Measurements from ENCODE around the gene FLVCR1.
"Not testable (repeated sequence)": the region's sequence is repeated elsewhere in the genome, so short reads cannot be mapped to it uniquely, and the experiment has no call there.

The FLVCR1 gene

DNA sequence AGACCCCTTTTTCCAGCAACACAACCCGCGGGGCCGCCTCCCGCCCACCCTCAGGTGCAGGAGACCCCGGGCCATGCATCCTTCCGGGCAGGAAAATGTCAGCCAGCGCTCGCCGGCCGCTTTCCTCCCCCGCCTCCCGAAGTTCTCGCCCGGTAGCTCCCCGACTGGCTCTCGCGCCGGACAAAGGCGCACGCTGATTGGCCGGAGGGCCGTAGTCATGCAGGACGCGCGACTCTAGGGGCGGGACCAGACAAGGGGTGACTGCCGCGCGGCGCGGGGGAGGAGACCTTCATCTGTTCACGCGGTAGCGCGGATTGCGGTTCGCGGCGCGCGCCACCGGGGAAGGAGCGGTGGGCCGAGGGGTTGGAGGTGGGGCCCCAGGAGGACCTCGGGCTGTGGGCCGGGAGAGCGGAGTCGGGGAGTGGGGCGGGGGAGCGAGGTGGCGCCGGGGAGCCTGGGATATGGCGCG is at the start of gene FLVCR1:
Gene FLVCR1 (plus strand): TSS at position 284 of the 469 bp plus-strand sequence. CDS start 178 bp downstream, at position 462.
- DNase-seq, result peak; percentile 95

DNA sequence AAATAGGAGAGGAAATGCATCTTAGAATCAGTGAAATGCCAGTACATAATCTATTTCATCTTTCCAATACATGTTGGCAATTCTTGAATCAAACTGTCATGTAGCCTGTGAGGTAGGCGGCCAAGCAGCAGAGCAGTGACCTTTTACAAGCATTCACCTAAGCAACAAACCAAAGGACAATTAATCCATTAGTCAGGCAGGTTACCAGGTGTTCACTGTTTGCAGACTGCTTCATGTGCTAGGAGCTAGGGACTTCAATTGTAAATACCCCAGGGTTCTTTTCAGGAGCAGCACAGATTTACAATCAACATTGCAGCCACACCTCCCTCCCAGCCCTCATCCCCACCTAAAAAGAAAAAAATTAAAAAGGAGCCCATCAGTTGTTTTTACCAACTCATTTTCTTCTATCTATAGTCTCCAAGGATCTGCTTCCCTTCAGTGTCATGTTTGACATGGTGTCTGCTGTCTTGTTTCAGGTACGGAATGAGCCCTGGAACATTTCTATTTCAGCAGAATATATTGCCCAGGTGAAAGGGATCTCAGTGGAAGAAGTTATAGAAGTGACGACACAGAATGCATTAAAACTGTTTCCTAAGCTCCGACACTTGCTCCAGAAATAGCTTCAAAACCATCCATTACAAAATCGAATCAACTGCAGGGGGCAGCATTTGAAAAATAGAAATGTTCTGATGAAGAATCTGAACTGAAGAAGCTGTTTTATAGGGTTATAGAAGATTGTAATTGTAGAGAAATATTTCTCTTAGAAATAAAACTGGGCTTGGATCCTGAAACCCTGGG is 43.3 kb upstream of the FLVCR1 start:
- DNase-seq, result peak; percentile 71

GRCh38 chr1:212816567-212817278 is 41.4 kb upstream of the FLVCR1 start:
- DNase-seq, result no peak

DNA sequence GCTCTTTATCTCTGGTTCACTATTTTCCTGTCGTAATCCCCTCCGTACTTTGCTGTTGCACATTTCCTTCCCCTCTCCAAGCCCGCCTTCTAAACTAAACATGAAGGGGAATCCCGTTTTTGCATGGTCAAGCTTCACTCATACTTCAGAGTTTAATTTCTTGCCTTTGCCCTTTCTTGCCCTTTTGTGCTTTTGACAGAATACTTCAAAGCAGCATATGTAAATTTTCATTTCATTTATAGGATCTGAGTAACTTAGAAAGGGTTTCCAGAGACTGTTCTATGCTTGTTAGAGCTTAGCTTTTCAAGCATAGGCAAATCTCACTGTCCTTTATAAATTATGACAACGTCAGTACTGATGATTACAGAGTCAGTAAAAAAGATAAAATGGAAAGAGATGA is 38.3 kb upstream of the FLVCR1 start:
- no peak for DNase-seq

DNA sequence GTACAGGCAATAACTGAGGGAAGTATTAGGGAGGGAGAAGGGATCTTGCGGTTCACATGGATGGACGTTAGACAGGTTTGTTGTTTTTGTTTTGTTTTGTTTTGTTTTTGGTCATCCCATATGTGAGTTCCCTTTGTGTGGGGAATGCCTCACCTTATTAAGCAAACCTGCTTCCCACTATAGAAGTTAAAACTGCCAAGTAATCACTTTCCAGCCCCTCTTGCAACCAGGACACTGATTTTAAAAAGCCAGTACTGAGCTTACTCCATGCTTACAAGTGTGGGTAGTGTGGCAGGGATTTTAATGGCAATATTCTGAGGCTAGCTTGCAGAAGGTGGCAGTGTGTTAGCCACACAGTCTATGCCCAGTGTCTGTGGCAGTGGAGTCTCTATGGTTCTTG is 37.1 kb upstream of the FLVCR1 start:
- DNase-seq, result no peak

GRCh38 chr1:212822956-212823355 is 35.1 kb upstream of the FLVCR1 start:
- DNase-seq, result no peak

DNA sequence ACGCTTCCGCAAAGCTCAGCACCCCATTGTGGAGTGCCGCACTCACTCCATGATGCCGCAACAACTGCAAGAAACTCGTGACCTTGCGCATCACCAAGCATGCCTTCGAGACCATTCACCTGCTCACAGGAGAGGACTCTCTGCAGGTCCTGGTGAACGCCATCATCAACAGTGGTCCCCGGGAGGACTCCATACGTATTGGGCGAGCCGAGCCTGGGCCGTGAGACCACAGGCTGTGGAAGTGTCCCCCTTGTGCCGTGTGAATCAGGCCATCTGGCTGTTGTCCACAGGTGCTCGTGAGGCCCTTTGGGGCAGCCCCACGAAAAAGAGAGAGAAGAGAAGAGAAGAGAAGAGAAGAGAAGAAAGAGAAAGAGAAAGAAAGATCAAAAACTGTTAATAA is 33.9 kb upstream of the FLVCR1 start:
- no peak for DNase-seq

DNA sequence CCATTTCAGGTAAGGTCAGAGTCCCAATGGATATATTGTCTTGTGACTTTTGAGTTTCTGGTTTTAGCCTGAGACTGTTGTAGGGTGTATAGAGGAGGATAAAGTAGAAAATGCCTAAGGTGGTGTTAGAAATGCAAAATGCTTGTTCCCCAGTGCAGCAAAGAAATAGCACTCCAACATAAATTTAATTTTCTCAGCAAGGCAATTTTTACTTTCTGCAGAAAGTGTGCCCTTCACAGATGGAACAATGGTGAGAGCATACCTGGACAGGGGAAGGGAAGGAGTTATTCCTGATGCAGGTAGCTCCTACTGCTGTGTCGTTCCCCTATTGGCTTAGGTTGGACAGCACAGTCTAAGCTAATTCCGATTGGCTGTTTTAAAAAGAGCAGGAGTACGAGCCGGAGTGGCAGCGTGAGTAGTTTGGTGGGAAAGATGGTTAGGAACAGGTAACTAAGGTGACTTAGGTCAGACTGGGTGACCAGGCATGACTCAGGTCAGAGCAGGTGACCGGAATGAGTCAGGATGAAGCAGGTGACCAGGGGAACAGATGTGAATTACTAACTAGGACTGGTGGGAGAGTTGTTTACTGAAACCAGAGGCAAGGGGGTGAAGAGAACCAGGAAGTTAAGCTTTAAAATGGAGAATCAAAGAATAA is 32.1 kb upstream of the FLVCR1 start:
- DNase-seq, result no peak

- no peak for DNase-seq
Measured at GRCh38 chr1:212827171-212827776, 30.8 kb upstream of the FLVCR1 start.

DNA sequence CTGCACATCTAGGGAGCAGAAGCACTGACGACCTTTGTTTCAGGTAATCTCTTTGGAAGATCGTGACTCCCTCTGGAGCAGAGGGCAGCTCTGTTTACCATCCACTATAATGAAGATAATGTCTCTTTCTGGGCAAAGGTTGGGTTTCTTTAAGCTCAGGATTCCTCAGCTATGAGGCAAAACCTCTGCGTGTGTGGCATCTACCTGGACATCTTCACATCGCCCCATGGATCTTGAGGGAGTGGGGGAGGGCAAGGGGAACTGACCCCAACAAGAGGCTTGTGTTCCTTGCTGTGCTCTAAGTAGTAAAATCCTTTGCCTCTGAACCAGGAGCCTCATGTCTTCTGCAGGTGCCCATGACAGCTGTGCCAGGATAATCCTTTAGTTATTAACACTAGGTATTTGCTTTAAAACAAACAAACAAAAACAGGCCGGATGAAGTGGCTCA is 30.2 kb upstream of the FLVCR1 start:
- DNase-seq, result no peak

DNA sequence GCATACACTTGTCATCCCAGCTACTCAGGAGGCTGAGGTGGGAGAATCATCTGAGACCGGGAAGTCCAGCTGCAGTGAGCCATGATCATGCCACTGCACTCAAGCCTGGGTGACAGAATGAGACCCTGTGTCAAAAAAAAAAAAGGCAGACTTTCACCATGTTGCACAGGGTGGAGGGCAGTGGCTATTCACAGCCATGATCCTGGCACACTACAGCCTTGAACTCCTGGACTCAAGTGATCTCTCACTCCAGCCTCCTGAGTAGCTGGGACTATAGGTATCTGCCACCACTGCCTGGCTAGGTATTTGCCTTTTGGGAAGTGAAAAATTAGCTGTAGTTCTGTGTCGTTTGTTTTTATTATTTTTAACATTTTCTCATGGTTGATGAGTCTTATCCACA is 29.7 kb upstream of the FLVCR1 start:
- no peak for DNase-seq

DNA sequence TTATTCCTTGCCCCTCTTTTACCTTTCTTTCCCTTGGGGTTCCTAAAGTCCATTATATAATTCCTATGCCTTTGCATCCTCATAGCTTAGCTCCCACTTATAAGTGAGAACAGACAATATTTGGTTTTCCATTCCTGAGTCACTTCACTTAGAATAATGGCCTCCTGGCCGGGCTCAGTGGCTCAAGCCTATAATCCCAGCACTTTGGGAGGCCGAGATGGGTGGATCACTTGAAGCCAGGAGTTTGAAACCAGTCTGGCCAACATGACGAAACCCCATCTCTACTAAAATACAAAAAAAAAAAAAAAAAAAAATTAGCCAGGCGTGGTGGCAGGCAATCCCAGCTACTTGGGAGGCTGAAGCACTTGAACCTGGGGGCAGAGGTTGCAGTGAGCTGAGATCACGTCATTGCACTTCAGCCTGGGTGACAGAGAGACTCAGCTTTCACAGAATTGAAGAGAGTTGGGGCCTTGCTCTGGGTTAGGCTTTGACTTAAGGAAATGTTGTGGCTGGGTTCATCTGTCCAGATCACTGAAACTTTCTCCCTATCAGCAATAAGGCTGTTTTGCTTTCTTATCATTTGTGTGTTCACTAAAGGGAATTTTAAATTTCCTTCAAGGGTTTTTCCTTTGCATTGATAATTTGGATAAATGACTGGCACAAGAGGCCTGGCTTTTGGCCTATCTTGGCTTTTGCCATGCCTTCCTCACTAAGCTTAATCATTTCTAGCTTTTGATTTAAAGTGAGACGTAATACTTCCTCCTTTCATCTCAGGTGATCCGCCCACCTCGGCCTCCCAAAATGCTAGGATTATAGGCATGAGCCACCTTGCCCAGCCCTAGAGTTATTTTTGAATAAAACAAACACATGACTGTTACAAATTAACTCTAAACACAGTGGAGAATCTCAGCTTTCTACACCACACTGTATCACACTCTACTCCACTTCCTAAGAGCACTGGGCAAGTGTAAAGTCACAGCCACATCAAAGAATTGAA is 24.6 kb upstream of the FLVCR1 start:
- DNase-seq, result not testable (repeated sequence)

GRCh38 chr1:212838145-212838544 is 19.9 kb upstream of the FLVCR1 start:
- DNase-seq, result no peak

DNA sequence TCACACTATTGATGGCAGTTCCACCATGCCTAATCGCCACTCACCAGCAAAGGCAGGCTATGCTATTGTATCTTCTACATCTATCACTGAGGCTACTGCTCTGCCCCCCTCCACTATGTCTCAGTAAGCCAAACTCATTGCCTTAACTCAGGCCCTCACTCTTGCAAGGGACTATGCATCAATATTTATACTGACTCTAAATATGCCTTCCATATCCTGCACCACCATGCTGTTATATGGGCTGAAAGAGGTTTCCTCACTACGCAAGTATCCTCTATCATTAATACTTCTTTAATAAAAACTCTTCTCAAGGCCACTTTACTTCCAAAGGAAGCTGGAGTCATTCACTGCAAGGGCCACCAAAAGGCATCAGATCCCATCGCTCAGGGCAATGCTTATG is 13.6 kb upstream of the FLVCR1 start:
- not testable (repeated sequence) for DNase-seq

GRCh38 chr1:212847549-212847948 is 10.5 kb upstream of the FLVCR1 start, which contains the start of gene SPATA45:
Gene SPATA45, minus strand, starts transcription at chr1:212847649. Its CDS starts 11,500 bp downstream, at chr1:212836149.
- no peak for DNase-seq

DNA sequence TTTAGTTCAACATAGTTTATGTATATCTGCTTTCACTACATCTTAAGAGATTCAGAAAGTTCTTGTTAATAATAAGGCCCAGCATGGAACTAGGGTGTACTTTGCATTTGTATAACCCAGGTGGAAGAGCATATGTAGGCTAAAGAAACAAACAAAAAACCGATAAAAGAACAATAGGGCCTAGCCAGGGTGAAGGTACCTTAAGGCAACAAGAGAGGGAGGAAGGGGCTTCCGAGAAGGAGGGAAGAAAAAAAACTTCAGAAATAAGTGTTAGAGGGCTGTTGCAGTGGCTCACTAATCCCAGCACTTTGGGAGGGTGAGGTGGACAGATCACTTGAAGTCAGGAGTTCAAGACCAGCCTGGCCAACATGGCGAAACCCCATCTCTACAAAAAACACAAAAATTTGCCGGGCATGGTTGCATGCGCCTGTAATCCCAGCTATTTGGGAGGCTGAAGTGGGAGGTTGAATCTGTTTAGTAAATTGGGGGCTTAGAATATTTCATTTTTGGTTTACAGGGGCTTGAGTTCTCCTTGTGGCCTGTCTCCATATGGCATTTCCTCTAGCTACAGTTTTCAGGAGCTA is 5.9 kb upstream of the FLVCR1 start:
- no peak for DNase-seq

- DNase-seq, result no peak
Measured at GRCh38 chr1:212853658-212854057, 4.4 kb upstream of the FLVCR1 start.

DNA sequence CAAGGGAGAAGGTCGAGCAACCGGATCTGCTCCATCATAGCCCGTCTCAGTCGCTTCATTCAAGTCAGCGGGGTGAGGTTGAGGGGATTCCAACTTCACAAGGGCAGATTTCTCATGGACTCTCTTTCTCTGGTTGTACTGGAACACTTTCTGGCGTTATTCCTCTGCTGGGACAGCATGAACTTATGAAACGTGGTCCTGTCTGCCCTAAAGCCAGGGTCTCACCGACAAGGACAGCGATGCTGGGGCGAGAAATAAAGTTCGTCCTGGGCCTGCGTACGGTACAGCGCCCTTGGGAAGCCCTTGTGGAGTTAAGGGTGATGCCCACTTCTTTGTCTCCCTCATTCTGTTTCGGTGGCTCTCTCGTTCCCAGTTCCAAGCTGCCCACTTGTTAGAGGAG is 1.3 kb upstream of the FLVCR1 start:
- DNase-seq, result peak; percentile 6

GRCh38 chr1:212858461-212859265 is 588 bp downstream of the FLVCR1 start:
- DNase-seq, result peak; percentile 38

Data from midbrain (tissue), 1 donor.